EL (cell line): Measurements from ENCODE around the gene PSG7.
"Not testable (repeated sequence)": the region's sequence is repeated elsewhere in the genome, so short reads cannot be mapped to it uniquely, and the experiment has no call there.

Source experiments
- DNase-seq: peaks from one replicate; pipeline ENCODE4 v3.0.0-alpha.2; 2016

Gene PSG7

DNA sequence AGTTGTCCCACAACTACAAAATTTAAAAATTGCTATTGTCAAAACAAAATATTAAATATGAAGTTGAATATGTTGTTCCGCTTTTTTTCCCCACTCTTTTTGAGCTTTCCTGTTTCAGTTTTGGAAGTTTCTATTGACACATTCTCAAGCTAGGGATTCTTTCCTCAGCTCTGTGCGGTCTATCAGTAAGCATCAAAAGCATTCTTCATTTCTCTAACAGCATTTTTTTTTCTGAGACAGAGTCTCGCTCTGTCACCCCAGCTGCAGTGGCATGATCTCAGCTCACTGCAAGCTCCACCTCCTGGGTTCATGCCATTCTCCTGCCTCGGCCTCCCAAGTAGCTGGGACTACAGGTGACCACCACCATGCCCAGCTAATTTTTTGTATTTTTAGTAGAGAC lies 24.1 kb downstream of the PSG7 start:
- DNase-seq: not testable (repeated sequence)

DNA sequence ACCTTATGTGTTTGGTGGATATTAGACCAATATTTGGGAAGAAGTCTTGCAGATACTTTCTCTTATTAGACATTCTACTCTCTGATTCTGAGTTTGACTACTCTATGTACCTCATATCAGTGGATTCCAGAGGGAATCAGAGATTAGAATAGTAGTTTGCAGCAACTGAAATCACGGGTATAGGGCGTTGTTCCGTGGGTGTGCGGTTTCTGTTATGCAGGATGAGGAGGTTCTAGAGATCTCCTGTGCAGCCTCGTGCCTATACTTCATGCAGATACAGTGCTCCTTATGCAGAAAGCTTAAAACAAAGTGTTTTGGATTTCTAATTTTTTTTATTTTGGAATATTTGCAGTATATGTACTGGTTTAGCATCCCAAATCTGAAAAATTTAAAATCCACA lies 25.3 kb downstream of the PSG7 start:
- DNase-seq: not testable (repeated sequence)

- DNase-seq: not testable (repeated sequence)
Measured at GRCh38 chr19:42906162-42906561, 30.8 kb downstream of the PSG7 start.

DNA sequence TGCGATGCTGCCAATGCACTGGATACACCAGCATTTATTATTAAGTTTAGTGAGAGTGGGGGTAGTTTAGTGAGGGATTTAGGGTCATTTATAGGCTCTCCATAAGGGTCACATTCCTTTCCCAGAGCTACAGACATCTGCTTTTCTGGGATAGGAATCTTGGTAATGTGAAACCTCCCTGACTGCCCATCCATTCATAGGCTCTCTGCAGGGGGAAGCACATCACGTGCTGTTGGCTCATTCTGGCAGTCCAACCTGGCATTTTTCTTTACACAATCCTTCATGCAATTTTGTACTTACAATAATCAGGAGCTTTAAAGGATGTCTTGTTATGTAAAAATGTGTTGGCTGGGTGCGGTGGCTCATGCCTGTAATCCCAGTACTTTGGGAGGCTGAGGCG lies 36.4 kb downstream of the PSG7 start:
- peak; percentile 28 for DNase-seq

DNA sequence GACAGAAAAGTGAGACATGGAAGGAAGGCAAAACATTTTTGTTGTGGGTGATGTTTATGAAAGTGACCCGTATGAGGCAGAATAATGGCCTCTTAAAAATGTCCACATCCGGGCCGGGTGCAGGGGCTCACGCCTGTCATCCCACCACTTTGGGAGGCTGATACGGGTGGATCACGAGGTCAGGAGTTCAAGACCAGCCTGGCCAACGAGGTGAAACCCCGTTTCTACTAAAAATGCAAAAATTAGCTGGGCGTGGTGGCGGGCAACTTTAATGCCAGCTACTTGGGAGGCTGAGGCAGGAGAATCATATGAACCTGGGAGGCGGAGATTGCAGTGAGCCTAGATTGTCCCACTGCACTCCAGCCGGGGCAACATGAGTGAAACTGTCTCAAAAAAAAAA lies 37.3 kb downstream of the PSG7 start:
- DNase-seq: not testable (repeated sequence)

DNA sequence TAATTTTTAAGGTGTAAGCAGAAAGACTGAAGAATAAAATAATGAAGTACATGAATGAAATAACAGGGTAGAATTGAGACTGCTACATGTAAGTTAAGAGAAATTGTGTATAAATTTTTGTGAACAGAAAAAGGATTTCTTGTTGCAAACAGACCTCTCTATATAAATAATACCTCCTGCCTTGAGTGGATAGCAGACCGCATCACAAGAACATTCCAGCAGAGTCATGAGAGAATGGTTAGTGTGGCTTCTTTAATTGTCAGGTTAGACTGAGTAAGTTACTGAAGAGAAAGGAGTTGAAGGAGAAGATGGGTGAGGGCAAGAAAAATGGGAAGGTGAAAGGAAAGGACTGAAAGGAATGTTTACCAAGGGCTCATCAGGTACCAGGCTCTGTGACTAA lies 37.9 kb downstream of the PSG7 start:
- peak; percentile 44 for DNase-seq

DNA sequence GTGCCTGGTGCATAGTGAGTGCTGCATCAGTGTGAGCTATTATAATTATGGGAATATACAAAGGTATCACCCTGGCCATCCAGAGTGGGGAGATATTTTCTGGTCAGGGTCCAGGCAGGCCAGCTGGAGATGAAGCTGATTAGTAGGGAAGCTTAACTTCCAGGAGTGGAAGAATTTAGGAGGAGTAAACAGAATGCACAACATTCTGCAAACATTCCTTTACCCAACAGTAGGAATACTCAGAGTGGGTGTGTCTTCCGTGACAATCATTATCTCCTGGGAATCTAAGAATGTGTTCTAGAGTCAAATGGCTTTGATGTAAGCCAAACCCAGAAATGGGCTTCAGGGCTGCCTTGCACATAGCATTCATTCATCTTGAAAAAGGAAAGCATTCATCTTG lies 38.4 kb downstream of the PSG7 start:
- DNase-seq: peak; percentile 73

GRCh38 chr19:42897729-42898128 lies 39.3 kb downstream of the PSG7 start:
- DNase-seq: not testable (repeated sequence)

GRCh38 chr19:42890446-42890845 lies 46.6 kb downstream of the PSG7 start:
- not testable (repeated sequence) for DNase-seq

DNA sequence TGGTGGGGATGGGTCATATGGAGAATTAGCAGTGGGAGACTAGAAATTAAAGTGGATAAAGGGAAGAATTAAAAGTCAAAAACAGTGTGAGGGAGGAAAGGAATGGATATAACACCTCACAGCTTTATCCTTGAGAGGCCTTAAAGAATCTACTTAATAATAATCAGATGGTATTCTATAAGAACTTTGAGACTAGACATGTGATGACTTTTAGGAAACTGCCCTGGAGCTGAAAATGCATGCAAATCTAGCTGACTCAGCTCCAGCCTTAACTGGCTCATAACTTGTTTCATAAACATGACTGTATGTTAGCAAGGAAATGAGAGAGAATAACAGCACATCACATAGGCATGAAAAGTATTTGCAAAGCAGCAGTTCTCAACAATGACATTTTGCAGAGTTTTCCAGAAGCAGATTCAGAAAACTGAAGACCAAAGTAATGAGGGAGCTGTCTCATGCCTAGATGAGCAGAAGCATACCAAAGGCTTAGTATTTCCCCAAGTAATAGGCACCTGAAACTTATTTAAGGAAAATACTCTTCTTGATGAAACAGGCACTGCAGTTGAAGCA lies 49.0 kb downstream of the PSG7 start:
- DNase-seq: not testable (repeated sequence)

GRCh38 chr19:42882730-42883129 lies 54.3 kb downstream of the PSG7 start:
- DNase-seq: not testable (repeated sequence)

DNA sequence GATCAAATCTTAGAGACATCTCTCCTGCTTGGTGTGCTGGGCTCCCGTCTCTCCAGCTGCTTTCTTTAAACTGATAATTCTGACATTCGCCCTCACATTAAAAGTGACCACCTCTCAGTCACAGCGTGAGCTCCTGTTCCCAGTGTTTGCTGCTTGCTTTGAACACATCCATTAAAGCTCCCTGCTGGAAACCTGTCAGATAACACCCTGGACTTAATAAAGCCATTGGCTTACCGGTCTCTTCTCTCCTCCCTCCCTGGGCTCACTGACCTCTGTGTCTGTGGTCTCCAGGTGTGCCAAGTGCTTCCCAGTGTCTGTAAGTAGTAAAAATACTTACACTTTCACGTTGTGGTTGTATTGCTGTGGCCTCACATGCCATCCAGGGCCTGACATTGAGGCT lies 55.0 kb downstream of the PSG7 start:
- DNase-seq: not testable (repeated sequence)

DNA sequence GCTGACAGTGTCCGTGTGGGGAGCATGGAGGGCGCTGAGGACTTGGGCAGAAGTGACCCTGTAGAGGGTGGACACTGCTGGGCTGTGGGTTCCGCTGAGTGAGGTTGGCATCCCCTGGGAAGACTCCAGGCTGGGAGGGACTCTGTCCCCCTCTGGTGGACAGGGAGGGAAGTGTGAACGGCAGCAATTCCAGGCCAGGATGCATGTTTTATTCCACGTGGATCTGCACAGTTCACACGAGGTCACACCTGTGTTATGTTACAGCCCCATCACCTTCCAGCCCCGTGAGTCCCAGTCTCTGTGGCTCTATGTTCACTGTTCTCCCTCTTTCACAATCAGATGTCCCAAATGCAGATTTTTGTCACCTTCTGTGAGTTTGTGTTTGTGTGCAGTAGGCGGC lies 55.7 kb downstream of the PSG7 start:
- peak; percentile 47 for DNase-seq

DNA sequence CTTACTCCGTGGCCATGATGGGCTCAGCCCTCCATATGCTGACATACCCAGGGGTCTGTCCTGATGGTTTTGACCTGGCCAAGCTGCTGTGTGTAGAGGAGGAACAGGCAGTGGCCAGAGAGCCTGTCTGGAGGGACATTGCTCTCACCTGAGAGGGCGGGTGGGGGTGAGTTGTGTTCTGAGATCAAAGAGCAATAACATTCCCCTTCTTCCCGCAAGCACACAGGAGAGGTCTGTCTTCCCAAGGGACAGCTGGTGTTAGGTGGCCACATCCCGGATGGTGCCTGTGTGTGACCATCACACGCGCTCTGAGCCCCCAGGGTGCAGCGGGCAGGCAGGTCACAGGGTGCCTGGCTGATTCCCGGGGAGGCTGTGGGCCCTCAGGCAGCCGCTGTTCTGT lies 56.4 kb downstream of the PSG7 start:
- DNase-seq: not testable (repeated sequence)

- DNase-seq: no peak
Measured at GRCh38 chr19:42879613-42880012, 57.4 kb downstream of the PSG7 start, which contains the start of gene PSG1. TSS of gene PSG1 (minus strand) at chr19:42879713. CDS start at chr19:42879581, 132 bp downstream.

DNA sequence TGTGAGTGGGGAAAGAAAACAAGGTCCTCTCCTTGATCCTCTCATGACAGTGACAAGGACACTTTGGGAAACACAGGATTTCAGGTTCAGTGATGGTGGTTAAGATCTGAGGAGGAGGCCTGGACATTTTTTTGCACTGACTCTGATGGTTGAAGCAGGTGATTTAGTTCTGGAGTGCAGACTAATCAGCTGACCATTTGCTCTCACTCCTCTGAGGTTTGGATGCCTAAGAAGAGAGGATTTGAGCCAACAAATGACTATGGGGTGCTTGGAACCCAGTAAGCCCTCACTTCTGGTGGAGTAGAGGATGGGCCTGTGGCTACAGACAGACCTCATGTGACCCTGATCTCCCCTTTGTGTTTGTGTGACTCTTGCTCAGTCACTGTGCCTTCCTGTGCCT lies 60.4 kb downstream of the PSG7 start:
- DNase-seq: peak; percentile 75

DNA sequence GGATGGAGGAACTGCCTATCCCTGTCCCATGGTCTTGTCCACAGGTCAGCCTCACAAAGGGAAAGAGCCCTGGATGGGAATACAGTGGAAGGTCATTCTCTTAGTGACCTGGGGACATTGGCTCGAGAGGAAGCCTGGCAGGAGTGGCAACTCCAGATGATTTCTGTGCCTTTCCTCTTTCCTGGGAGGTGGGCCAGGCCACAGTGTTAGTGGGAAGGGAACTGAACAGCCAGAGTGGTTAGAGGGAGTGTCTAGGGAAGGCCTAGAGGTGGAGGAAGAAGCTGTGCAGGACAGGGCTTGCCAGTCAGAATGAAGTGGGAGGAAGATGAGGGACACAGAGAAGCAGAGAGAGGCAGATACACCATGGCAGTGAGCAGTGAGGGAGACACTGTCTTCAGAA lies 61.1 kb downstream of the PSG7 start:
- peak; percentile 80 for DNase-seq

DNA sequence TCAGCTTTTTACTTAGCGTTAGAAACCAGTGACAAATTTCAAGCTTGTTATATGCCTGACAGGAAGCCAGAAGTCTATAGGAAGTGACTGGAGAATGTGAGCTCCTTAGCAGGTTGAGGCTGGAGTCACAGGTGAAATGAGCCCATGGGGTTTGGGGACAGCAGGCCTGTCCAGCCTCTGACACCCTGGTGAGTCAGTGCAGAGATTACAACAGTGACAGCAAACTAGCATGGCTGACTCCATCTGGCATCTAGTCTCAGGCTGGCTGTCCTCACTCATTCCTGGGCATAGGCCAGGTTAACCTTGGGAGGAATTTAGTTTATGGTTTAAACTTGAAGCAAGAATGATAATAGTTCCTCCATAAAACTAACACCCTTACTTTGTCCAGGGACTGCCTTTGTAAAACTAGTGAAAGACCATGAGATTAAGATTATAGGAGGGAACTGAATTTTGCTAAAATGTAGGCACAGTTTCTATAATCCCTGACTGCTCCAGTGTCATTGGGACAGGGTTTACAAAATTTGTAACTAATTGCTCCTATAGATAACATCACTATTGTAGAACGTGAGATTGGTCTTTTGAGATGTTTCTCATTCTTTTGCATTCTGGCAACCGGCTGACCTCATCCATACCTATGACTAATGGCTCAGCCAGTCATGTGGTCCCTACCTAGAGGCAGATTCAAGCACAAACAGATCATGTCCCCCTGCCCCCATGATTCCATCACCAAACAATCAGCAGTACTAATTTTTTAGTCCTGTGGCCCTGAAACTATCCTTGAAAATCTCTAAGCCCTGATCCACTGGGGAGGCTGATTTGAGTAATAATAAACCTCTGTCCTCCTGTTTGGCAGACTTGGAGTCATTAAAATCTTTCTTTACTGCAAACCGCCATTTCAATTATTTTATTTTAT lies 61.9 kb downstream of the PSG7 start:
- peak; percentile 93 for DNase-seq

DNA sequence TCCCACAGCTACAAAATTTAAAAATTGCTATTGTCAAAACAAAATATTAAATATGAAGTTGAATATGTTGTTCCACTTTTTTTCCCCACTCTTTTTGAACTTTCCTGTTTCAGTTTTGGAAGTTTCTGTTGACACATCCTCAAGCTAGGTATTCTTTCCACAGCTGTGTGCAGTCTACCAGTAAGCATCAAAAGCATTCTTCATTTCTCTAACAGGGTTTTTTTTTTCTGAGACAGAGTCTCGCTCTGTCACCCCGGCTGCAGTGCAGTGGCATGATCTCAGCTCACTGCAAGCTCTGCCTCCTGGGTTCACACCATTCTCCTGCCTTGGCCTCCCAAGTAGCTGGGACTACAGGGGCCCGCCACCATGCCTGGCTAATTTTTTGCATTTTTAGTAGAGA lies 62.9 kb downstream of the PSG7 start:
- not testable (repeated sequence) for DNase-seq
